HG02610 (cell line): ENCODE data around the gene DNMT1.
"Not testable (repeated sequence)": the region's sequence is repeated elsewhere in the genome, so short reads cannot be mapped to it uniquely, and the experiment has no call there.

Experiments used
- ATAC-seq: cut with Tn5 transposase; IDR thresholded peaks from one replicate; pipeline ENCODE4 v1.9.1; 2021; ENCODE audit warnings: mild to moderate bottlenecking, moderate library complexity; ENCODE audit not compliant: unreplicated experiment

DNMT1 gene

GRCh38 chr19:10194500-10195198 lies at the start of gene DNMT1:
Gene DNMT1, minus strand, starts transcription at chr19:10194953. Its CDS starts 54 bp downstream, at chr19:10194899.
- ATAC-seq, result peak; percentile 82

GRCh38 chr19:10243606-10244005 lies 48.9 kb upstream of the DNMT1 start:
- ATAC-seq, result no peak

- ATAC-seq, result not testable (repeated sequence)
Observed at GRCh38 chr19:10241826-10242449, 47.2 kb upstream of the DNMT1 start.

GRCh38 chr19:10238172-10238783 lies 43.5 kb upstream of the DNMT1 start:
- ATAC-seq, result no peak

- no peak for ATAC-seq
Observed at GRCh38 chr19:10237702-10238101, 42.9 kb upstream of the DNMT1 start.

GRCh38 chr19:10235409-10235808 lies 40.7 kb upstream of the DNMT1 start:
- not testable (repeated sequence) for ATAC-seq

- ATAC-seq, result no peak
Observed at GRCh38 chr19:10235003-10235402, 40.2 kb upstream of the DNMT1 start.

GRCh38 chr19:10233946-10234345 lies 39.2 kb upstream of the DNMT1 start:
- no peak for ATAC-seq

- ATAC-seq, result no peak
Observed at GRCh38 chr19:10231612-10232228, 37.0 kb upstream of the DNMT1 start.

- ATAC-seq, result peak; percentile 35
Observed at GRCh38 chr19:10230861-10231611, 36.3 kb upstream of the DNMT1 start, which contains the start of gene S1PR2. Gene S1PR2, minus strand, starts transcription at chr19:10231331. Its CDS starts 6,426 bp downstream, at chr19:10224905.

GRCh38 chr19:10230173-10230860 lies 35.6 kb upstream of the DNMT1 start:
- ATAC-seq, result no peak

- ATAC-seq, result no peak
Observed at GRCh38 chr19:10228920-10229319, 34.2 kb upstream of the DNMT1 start.

- no peak for ATAC-seq
Observed at GRCh38 chr19:10228393-10228792, 33.6 kb upstream of the DNMT1 start.

GRCh38 chr19:10227026-10227971 lies 32.5 kb upstream of the DNMT1 start:
- no peak for ATAC-seq

GRCh38 chr19:10226376-10227025 lies 31.7 kb upstream of the DNMT1 start:
- no peak for ATAC-seq

GRCh38 chr19:10226021-10226375 lies 31.2 kb upstream of the DNMT1 start:
- no peak for ATAC-seq

GRCh38 chr19:10224337-10224736 lies 29.6 kb upstream of the DNMT1 start:
- ATAC-seq, result no peak

GRCh38 chr19:10223488-10224213 lies 28.9 kb upstream of the DNMT1 start:
- ATAC-seq, result no peak
